IMR-90 (cell line): ENCODE results near the gene ESM1. TPM values are rescaled to one million over a fixed set of nuclear protein-coding genes. Genes with fewer than 3 reads are reported as not detected.

ENCODE experiments used
- ATAC-seq: fragments of 200-7000 bp; cut with Tn5 transposase; 2 replicates; pipeline ENCODE4 v1.9.1; 2020; ENCODE audit warnings: low read depth, mild to moderate bottlenecking, moderate library complexity
- BruUV-seq: library from RNA; stranded (reverse); fragments of 400-500 nt; replicated peaks from 2 replicates; lab custom pipeline; 2021; lab: Mats Ljungman, UMichigan
- CTCF ChIA-PET: fragments of 300-600 bp; formaldehyde crosslinking; extraction: SDS; loops from one replicate; lab custom pipeline; 2021; ENCODE audit warnings: antibody characterized with exemption; lab: Yijun Ruan, JAX
- POLR2A ChIA-PET: fragments of 300-600 bp; sonication (Branson Sonifier 250); formaldehyde crosslinking; loops from one replicate; lab custom pipeline; 2022; ENCODE audit warnings: antibody characterized with exemption; ENCODE audit not compliant: unreplicated experiment; lab: Charles Lee
- DNase-seq: peaks from one replicate; pipeline ENCODE4 v3.0.0; 2013
- H2AFZ ChIP-seq: replicated peaks from 2 replicates; pipeline ENCODE3; 2013; ENCODE audit warnings: low read length, mild to moderate bottlenecking; ENCODE audit not compliant: poor library complexity
- H2AK5ac ChIP-seq: 2 replicates; pipeline ENCODE4 v1.6.1; 2013; ENCODE audit warnings: low read depth, low read length, inconsistent platforms
- H2AK9ac ChIP-seq: replicated peaks from 2 replicates; pipeline ENCODE3; 2013; ENCODE audit warnings: mild to moderate bottlenecking, low read depth, low read length, moderate library complexity; ENCODE audit not compliant: poor library complexity
- H2BK120ac ChIP-seq: 2 replicates; pipeline ENCODE4 v1.6.1; 2013; ENCODE audit warnings: low read depth, low read length, inconsistent platforms
- H2BK15ac ChIP-seq: 3 replicates; pipeline ENCODE4 v1.6.1; 2013; ENCODE audit warnings: low read depth, low read length, inconsistent platforms
- H2BK20ac ChIP-seq: 2 replicates; pipeline ENCODE4 v1.6.1; 2013; ENCODE audit warnings: low read depth, mild to moderate bottlenecking, inconsistent platforms, low read length, moderate library complexity
- H2BK5ac ChIP-seq: 2 replicates; pipeline ENCODE4 v1.6.1; 2013; ENCODE audit warnings: mild to moderate bottlenecking, low read depth, low read length, inconsistent platforms; ENCODE audit not compliant: poor library complexity, severe bottlenecking
- H3K14ac ChIP-seq: replicated peaks from 2 replicates; pipeline ENCODE4 v1.6.1; 2013; ENCODE audit warnings: low read depth, low read length, inconsistent platforms
- H3K18ac ChIP-seq: 2 replicates; pipeline ENCODE4 v1.6.1; 2013; ENCODE audit warnings: low read depth, low read length, control low read depth
- H3K23ac ChIP-seq: 2 replicates; pipeline ENCODE4 v1.6.1; 2013; ENCODE audit warnings: low read depth, low read length, inconsistent platforms
- H3K27ac ChIP-seq: 2 replicates; pipeline ENCODE4 v1.5.1; 2013; ENCODE audit warnings: mild to moderate bottlenecking, control low read depth, low read length; ENCODE audit not compliant: insufficient read depth
- H3K27me3 ChIP-seq: 2 replicates; pipeline ENCODE4 v1.6.1; 2013; ENCODE audit warnings: low read length; ENCODE audit not compliant: control insufficient read depth, insufficient read depth
- H3K36me3 ChIP-seq: 2 replicates; pipeline ENCODE4 v1.6.1; 2013; ENCODE audit warnings: low read length, mixed read lengths; ENCODE audit not compliant: control insufficient read depth, insufficient read depth
- H3K4ac ChIP-seq: 2 replicates; pipeline ENCODE4 v1.6.1; 2013; ENCODE audit warnings: low read depth, low read length, inconsistent platforms
- H3K4me1 ChIP-seq: 2 replicates; pipeline ENCODE4 v1.6.1; 2013; ENCODE audit warnings: low read length, mixed read lengths; ENCODE audit not compliant: control insufficient read depth, insufficient read depth
- H3K4me2 ChIP-seq: 2 replicates; pipeline ENCODE4 v1.6.1; 2013; ENCODE audit warnings: low read depth, mild to moderate bottlenecking, control low read depth, low read length, moderate library complexity
- H3K4me3 ChIP-seq: 2 replicates; pipeline ENCODE4 v1.5.1; 2013; ENCODE audit warnings: low read depth, mild to moderate bottlenecking, control low read depth, low read length, moderate library complexity; ENCODE audit not compliant: insufficient read depth
- H3K56ac ChIP-seq: 2 replicates; pipeline ENCODE4 v1.6.1; 2013; ENCODE audit warnings: low read length, inconsistent platforms; ENCODE audit not compliant: insufficient read depth; ENCODE audit errors: extremely low read depth
- H3K79me1 ChIP-seq, 2 experiments: 2 replicates each; pipeline ENCODE4 v1.6.1; 2013; ENCODE audit warnings: low read length in 2 of 2, inconsistent platforms in 1 of 2, low read depth in 1 of 2
- H3K9ac ChIP-seq: 2 replicates; pipeline ENCODE4 v1.6.1; 2013; ENCODE audit warnings: low read depth, low read length, control low read depth
- H3K9me1 ChIP-seq: 2 replicates; pipeline ENCODE4 v1.6.1; 2013; ENCODE audit warnings: low read length, inconsistent platforms; ENCODE audit not compliant: insufficient read depth
- H3K9me3 ChIP-seq: 2 replicates; pipeline ENCODE4 v1.6.1; 2013; ENCODE audit warnings: low read length; ENCODE audit not compliant: control insufficient read depth, insufficient read depth
- H4K20me1 ChIP-seq: 2 replicates; pipeline ENCODE4 v1.6.1; 2013; ENCODE audit warnings: low read length, inconsistent platforms; ENCODE audit not compliant: insufficient read depth
- H4K5ac ChIP-seq: 2 replicates; pipeline ENCODE4 v1.6.1; 2013; ENCODE audit warnings: mild to moderate bottlenecking, low read depth, low read length, control low read depth
- H4K8ac ChIP-seq, 2 experiments: 2 replicates each; pipeline ENCODE4 v1.6.1; 2013; ENCODE audit warnings: low read depth in 2 of 2, low read length in 2 of 2, control low read depth in 1 of 2, inconsistent platforms in 1 of 2
- H4K91ac ChIP-seq: 2 replicates; pipeline ENCODE4 v1.6.1; 2013; ENCODE audit warnings: low read depth, low read length, inconsistent platforms; ENCODE audit not compliant: insufficient read depth
- CEBPB ChIP-seq: IDR thresholded peaks from 2 replicates; pipeline ENCODE4 v1.6.1; 2012; ENCODE audit warnings: low read depth, low read length, improper control_type of control experiment
- CHD1 ChIP-seq: IDR thresholded peaks from 2 replicates; pipeline ENCODE4 v1.6.1; 2012; ENCODE audit warnings: low read depth, low read length, improper control_type of control experiment
- FOS ChIP-seq: fragments of 150-350 bp; IDR thresholded peaks from 2 replicates; pipeline ENCODE4 v1.6.1; 2016; ENCODE audit warnings: low read depth, low read length
- MAFK ChIP-seq: IDR thresholded peaks from 2 replicates; pipeline ENCODE4 v1.6.1; 2012; ENCODE audit warnings: low read depth, low read length, improper control_type of control experiment
- WGBS, 2 experiments: methylation state at CpG; one replicate each; pipeline versions ENCODE4 v1.1.5 to v1.1.7; 2013; ENCODE audit warnings: missing lambda C conversion rate in 2 of 2; ENCODE audit not compliant: insufficient read length in 1 of 2; ENCODE audit errors: extremely low coverage in 2 of 2; 5-methylcytosine and 5-hydroxymethylcytosine counted together
- dilution Hi-C: fragments of 300-500 bp; cut with HindIII; formaldehyde crosslinking; loops from one replicate; pipeline ENCODE4 v1.14.3; 2018; ENCODE audit warnings: low sequenced_read_pairs; ENCODE audit not compliant: unreplicated experiment
- in situ Hi-C: fragments of 300-500 bp; cut with MboI; formaldehyde crosslinking; loops from 3 replicates; pipeline ENCODE4 v1.14.3; 2019; ENCODE audit warnings: low sequenced_read_pairs, inconsistent platforms, mixed read lengths
- intact Hi-C: fragments of 100-400 bp; cut with micrococcal nuclease; formaldehyde crosslinking; loops from 2 replicates; pipeline ENCODE4 v1.10.0; 2022
- polyA plus RNA-seq, 3 experiments: library from polyadenylated mRNA; depleted of rRNA; stranded (reverse); fragments of >200 nt; gene quantifications; 2 replicates each; pipeline ENCODE4 v1.2.3, GENCODE V29; 2012; ENCODE audit warnings: low replicate concordance in 1 of 3
- total RNA-seq: library from RNA; depleted of rRNA; stranded (reverse); fragments of >200 nt; gene quantifications from 2 replicates; pipeline ENCODE4 v1.2.3, GENCODE V29; 2012; rRNA removed
- TF ChIP-seq, protein P1 (sequence below): fragments of 150-350 bp; IDR thresholded peaks from 2 replicates; pipeline ENCODE4 v1.6.1; 2016; ENCODE audit warnings: low read depth, mild to moderate bottlenecking, low read length, moderate library complexity, borderline replicate concordance
- TF ChIP-seq, protein P2 (sequence below): conservative IDR thresholded peaks from 2 replicates; pipeline ENCODE4 v1.5.1; 2012; ENCODE audit warnings: mild to moderate bottlenecking, low read depth, low read length, improper control_type of control experiment

Gene ESM1
- total and polyA plus RNA-seq, 2 of the 4 experiments (the other 2 are of a cell fraction), result 7.1 to 10.2 TPM

DNA sequence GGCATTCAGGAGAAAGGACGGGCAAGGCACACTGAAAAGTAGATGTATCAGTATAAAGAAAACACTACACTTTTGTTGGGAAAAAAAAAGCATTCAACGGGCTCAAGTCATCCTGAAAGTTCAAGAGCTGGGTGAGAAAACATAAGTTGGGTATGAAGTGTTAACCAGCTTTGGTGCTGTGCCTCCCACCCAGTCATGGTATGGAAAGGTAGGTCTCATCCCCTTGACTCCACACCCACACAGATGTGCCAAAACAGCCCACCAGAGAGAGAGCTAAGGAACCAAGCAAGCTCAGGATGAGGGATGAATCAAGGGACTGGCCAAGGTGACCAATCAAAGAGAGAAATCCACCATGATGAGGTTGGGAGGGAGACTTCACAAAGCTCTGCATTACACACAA is 54.7 kb downstream of the ESM1 start:
- no peak for ATAC-seq
- Histone ChIP-seq H2AK5ac (no peak overlapping the region), H4K20me1 (no peaks in the 10 kb centered on the region), H3K9ac (no peak overlapping the region), H3K23ac (no peak overlapping the region), H2BK15ac (no peak overlapping the region), H3K18ac (no peak overlapping the region), H3K4ac (no peak overlapping the region), H4K8ac (no peak overlapping the region), H2BK120ac (no peak overlapping the region), H3K27me3 (peaks cover 63% of the 10 kb centered on the region), H3K4me1 (no peaks in the 10 kb centered on the region), H3K27ac (no peak overlapping the region), H2AK9ac (no peak overlapping the region), H3K14ac (no peak overlapping the region), H4K91ac (no peak overlapping the region), H4K5ac (no peak overlapping the region), H2BK20ac (no peak overlapping the region), H2BK5ac (no peak overlapping the region), H2AFZ (no peak overlapping the region), H3K4me3 (no peak overlapping the region), H3K9me1 (no peaks in the 10 kb centered on the region), H3K4me2 (no peak overlapping the region), H3K9me3 (peaks cover 7% of the 10 kb centered on the region), H3K79me1 (no peaks in the 10 kb centered on the region), H3K36me3 (no peaks in the 10 kb centered on the region), H3K56ac (no peak overlapping the region)
- WGBS, 2 experiments, result no CpG with 5 or more reads among the region's 2 CpGs
- intact Hi-C loops (no loop called here), in situ Hi-C loops (no loop called here), dilution Hi-C loops (loop anchor here (25.0 kb wide), 1 partner anchor 207 kb away; no protein-coding TSS in a partner anchor)
- TF ChIP-seq MAFK, result no peak
- TF ChIP-seq, protein P1, sequence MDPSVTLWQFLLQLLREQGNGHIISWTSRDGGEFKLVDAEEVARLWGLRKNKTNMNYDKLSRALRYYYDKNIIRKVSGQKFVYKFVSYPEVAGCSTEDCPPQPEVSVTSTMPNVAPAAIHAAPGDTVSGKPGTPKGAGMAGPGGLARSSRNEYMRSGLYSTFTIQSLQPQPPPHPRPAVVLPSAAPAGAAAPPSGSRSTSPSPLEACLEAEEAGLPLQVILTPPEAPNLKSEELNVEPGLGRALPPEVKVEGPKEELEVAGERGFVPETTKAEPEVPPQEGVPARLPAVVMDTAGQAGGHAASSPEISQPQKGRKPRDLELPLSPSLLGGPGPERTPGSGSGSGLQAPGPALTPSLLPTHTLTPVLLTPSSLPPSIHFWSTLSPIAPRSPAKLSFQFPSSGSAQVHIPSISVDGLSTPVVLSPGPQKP, result no peak
- no peak for TF ChIP-seq CEBPB
- TF ChIP-seq, protein P2, sequence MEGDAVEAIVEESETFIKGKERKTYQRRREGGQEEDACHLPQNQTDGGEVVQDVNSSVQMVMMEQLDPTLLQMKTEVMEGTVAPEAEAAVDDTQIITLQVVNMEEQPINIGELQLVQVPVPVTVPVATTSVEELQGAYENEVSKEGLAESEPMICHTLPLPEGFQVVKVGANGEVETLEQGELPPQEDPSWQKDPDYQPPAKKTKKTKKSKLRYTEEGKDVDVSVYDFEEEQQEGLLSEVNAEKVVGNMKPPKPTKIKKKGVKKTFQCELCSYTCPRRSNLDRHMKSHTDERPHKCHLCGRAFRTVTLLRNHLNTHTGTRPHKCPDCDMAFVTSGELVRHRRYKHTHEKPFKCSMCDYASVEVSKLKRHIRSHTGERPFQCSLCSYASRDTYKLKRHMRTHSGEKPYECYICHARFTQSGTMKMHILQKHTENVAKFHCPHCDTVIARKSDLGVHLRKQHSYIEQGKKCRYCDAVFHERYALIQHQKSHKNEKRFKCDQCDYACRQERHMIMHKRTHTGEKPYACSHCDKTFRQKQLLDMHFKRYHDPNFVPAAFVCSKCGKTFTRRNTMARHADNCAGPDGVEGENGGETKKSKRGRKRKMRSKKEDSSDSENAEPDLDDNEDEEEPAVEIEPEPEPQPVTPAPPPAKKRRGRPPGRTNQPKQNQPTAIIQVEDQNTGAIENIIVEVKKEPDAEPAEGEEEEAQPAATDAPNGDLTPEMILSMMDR, result no peak
- TF ChIP-seq CHD1, result no peak
- TF ChIP-seq FOS, result no peak
- BruUV-seq, result no TSS peak
- CTCF ChIA-PET, result interaction anchor here (0.6 to 1.4 kb wide), 2 partner anchors 14 to 28 kb away, joined by 3 to 4 read pairs; no protein-coding TSS in a partner anchor
- no peak for DNase-seq
- POLR2A ChIA-PET, result no interaction called here

Other genes starting within 250 kb of the ESM1 start
- gene GZMK, start 38.7 kb upstream of the ESM1 start, total RNA-seq, result not detected in 2 replicates
- not detected in 2 replicates for gene GZMK, start 38.7 kb upstream of the ESM1 start, polyA plus RNA-seq (2012; rRNA removed)
- gene GZMA, start 117.1 kb upstream of the ESM1 start, total RNA-seq, result not detected in 2 replicates
- not detected in 2 replicates for gene GZMA, start 117.1 kb upstream of the ESM1 start, polyA plus RNA-seq (2012; rRNA removed)
- gene GPX8, start 174.6 kb upstream of the ESM1 start, total RNA-seq, result 166 and 201 TPM in 2 replicates
- 99.6 and 131 TPM in 2 replicates for gene GPX8, start 174.6 kb upstream of the ESM1 start, polyA plus RNA-seq (2012; rRNA removed)
- gene CDC20B, start 187.6 kb upstream of the ESM1 start, total RNA-seq, result not detected in 2 replicates
- not detected in 2 replicates for gene CDC20B, start 187.6 kb upstream of the ESM1 start, polyA plus RNA-seq (2012; rRNA removed)
- not detected in 2 replicates for gene MCIDAS, start 241.7 kb upstream of the ESM1 start, total RNA-seq
- gene MCIDAS, start 241.7 kb upstream of the ESM1 start, polyA plus RNA-seq (2012; rRNA removed), result not detected in 2 replicates
- not detected in 2 replicates for gene CCNO, start 248.0 kb upstream of the ESM1 start, total RNA-seq
- 0.09 and 0.14 TPM in 2 replicates for gene CCNO, start 248.0 kb upstream of the ESM1 start, polyA plus RNA-seq (2012; rRNA removed)